Stomach (tissue), 4 donors: ENCODE data around the gene CCNF.

Source experiments
- EP300 ChIP-seq: sonication (generic); formaldehyde crosslinking; IDR thresholded peaks from one replicate; pipeline ENCODE4 v1.6.1; 2017; ENCODE audit warnings: antibody characterized with exemption
- POLR2A ChIP-seq, 4 donors: fragments of 450-650 bp; IDR thresholded peaks; one replicate each; pipeline ENCODE4 v1.6.1; 2016; ENCODE audit warnings: antibody characterized with exemption in 4 of 4, control low read depth in 2 of 4, mild to moderate bottlenecking in 1 of 4, moderate library complexity in 1 of 4
- POLR2AphosphoS5 ChIP-seq, 3 donors: sonication (generic); formaldehyde crosslinking; IDR thresholded peaks; one replicate each; pipeline ENCODE4 v1.6.1; 2016; ENCODE audit warnings: antibody characterized with exemption in 3 of 3
- TF ChIP-seq, protein P1 (sequence below), 7 experiments: fragments of 450-650 bp in 4 of 7; fragments of 200-600 bp in 3 of 7; sonication (generic) in 3 of 7; IDR thresholded peaks; one replicate each; pipeline ENCODE4 v1.5.1; 2016 to 2019; ENCODE audit warnings: antibody characterized with exemption in 7 of 7, control low read depth in 2 of 7, mild to moderate bottlenecking in 1 of 7

DNA sequence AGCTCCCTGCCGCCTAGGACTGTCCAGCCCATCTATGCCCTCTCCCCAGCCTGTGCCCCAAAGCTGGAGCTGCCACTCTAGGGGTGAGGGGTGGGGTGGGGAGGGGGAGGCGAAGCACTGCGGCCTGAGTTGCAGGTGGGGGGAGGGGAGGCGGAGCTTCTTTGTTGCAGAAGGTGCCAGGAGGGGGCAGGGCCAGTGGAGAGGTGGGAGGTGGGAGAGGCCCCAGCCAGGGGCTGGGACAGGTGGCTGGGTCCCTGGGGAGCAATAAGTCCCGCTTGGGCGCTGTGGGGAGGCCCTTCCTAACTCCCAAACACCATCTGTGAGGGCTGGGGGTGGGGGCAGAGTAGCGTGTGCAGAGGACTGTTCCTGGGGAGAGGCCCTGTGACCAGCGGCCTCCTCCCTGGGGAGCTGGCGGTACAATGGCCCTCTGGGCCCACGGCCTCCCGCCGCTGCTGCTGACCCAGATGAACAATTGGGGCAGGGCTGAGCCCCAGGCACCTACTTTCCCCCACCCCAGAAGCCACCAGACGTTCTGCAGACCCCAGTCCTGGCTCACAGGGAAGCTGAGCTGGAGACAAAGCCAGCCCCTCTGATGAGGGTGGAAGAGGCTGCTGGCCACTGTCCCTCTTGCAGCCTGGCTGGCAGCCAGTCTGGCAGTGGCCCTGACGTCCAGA is 39.6 kb downstream of the CCNF start:
- TF ChIP-seq, protein P1, sequence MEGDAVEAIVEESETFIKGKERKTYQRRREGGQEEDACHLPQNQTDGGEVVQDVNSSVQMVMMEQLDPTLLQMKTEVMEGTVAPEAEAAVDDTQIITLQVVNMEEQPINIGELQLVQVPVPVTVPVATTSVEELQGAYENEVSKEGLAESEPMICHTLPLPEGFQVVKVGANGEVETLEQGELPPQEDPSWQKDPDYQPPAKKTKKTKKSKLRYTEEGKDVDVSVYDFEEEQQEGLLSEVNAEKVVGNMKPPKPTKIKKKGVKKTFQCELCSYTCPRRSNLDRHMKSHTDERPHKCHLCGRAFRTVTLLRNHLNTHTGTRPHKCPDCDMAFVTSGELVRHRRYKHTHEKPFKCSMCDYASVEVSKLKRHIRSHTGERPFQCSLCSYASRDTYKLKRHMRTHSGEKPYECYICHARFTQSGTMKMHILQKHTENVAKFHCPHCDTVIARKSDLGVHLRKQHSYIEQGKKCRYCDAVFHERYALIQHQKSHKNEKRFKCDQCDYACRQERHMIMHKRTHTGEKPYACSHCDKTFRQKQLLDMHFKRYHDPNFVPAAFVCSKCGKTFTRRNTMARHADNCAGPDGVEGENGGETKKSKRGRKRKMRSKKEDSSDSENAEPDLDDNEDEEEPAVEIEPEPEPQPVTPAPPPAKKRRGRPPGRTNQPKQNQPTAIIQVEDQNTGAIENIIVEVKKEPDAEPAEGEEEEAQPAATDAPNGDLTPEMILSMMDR (IDR thresholded peaks at IDR 0.05): no peak
- TF ChIP-seq POLR2A (IDR thresholded peaks at IDR 0.05) (no peak), POLR2AphosphoS5 (IDR thresholded peaks at IDR 0.05) (no peak), EP300 (no peak)
